Activated CD4-positive, alpha-beta T cell treated with anti-CD3 and anti-CD28 coated beads for 4 hours (primary cell): ENCODE data around the gene FAM20A.
A peak's percentile ranks its signal among the peaks of the same experiment; 100 is the strongest.
"Not testable (repeated sequence)": the region's sequence is repeated elsewhere in the genome, so short reads cannot be mapped to it uniquely, and the experiment has no call there.

Source experiments
- DNase-seq, 2 donors: peaks; one replicate each; pipeline ENCODE4 v3.0.0-alpha.2; 2020

The FAM20A gene

GRCh38 chr17:68518063-68518815, 82.9 kb downstream of the FAM20A start:
- DNase-seq, result no peak

DNA sequence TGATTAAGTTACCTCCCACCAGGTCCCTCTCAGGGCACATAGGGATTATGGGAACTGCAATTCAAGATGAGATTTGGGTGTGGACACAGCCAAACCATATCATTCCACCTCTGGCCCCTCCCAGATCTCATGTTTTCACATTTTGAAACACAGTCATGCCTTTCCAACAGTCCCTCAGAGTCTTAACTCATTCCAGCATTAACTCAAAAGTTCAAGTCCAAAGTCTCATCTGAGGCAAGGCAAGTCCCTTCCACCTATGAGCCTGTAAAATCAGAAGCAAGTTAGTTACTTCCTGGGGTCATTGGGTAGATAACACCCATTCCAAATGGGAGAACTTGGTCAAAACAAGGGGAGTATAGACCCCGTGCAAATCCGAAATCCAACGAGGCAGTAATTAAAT, 83.6 kb downstream of the FAM20A start:
- DNase-seq, result not testable (repeated sequence)

GRCh38 chr17:68516732-68517131, 84.4 kb downstream of the FAM20A start:
- DNase-seq, result no peak

GRCh38 chr17:68514831-68515635, 86.1 kb downstream of the FAM20A start:
- DNase-seq, result no peak

DNA sequence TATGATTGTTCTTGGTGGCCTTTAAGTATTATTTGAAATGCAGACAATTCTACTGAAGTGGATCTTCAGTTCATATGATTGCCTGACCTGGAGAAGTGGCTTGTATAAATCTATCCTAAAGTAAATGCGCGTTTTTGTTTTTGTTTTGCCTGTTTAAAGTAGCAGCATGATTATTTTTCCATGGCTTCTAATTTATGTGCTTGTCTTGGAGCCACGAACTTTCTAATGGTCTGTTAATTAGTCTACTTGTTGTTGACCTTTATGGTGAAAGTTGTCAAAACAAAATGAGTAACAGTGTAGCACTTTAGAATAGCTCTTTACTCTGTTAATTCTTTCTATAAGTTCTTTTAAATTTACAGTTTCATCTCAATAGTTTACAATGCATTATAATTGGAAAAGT, 87.2 kb downstream of the FAM20A start:
- no peak for DNase-seq

GRCh38 chr17:68512960-68513474, 88.2 kb downstream of the FAM20A start:
- DNase-seq, result peak in 1 of 2 donors; percentile 5

DNA sequence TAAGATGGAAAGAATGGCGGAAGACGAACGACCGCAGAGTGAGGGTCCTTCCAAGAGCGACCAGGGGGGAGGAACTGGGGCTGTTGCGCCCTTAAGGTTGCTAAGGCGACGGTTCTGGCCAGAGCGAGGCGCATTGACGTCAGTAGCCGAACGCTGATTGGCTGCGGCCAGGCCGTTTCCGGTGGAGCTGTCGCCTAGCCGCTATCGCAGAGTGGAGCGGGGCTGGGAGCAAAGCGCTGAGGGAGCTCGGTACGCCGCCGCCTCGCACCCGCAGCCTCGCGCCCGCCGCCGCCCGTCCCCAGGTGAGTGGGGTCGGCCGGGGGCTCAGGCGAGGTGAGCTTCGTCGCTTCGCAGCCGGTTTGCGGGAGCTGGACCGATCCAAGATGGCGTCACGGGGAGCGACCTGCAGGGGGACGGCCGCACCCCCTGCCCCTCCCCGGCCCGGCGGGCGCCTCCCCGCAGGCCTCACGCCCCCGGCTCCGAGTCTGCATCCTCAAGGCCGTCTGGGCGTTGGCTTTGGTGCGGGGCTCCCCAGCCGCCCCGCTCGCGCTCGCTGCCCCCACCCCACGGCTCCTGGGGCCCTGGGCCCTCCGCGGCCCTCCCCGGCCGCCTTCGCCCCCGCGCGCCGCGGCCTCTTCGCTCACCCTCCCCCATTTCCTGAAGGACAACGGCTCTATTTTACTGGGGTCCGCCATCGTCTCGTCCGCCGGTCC, 88.8 kb downstream of the FAM20A start, which contains the start of gene PRKAR1A:
TSS of gene PRKAR1A (plus strand) at position 184 of the 713 bp plus-strand sequence. CDS start 2,970 bp downstream, outside the sequence.
- peak; percentile 87 for DNase-seq

- DNase-seq, result peak; percentile 64 to 70
Measured at GRCh38 chr17:68511671-68512246, 89.4 kb downstream of the FAM20A start.

GRCh38 chr17:68511254-68511670, 89.9 kb downstream of the FAM20A start:
- peak in 1 of 2 donors; percentile 9 for DNase-seq

- DNase-seq, result no peak
Measured at GRCh38 chr17:68509141-68510057, 91.8 kb downstream of the FAM20A start.

GRCh38 chr17:68507576-68507975, 93.6 kb downstream of the FAM20A start:
- DNase-seq, result no peak

DNA sequence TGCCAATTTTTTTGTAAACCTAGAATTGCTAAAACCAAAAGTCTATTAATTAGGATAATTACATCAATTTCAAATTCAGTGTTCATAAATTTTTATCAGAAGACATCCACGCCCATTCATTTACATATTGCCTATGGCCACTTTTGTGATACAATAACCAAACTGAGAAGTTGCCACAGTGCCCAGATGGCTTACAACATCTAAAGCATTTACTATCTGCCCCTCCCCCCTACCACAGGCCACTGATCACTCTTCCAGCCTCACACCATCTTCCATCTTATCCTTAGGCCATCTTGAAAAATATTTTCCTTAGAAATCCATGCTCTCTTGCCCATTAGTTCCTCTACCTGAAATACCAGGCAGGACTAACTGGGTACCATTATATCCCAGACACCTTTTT, 95.2 kb downstream of the FAM20A start:
- no peak for DNase-seq

GRCh38 chr17:68501074-68501473, 100.1 kb downstream of the FAM20A start:
- DNase-seq, result no peak

GRCh38 chr17:68499587-68499986, 101.6 kb downstream of the FAM20A start:
- no peak for DNase-seq

DNA sequence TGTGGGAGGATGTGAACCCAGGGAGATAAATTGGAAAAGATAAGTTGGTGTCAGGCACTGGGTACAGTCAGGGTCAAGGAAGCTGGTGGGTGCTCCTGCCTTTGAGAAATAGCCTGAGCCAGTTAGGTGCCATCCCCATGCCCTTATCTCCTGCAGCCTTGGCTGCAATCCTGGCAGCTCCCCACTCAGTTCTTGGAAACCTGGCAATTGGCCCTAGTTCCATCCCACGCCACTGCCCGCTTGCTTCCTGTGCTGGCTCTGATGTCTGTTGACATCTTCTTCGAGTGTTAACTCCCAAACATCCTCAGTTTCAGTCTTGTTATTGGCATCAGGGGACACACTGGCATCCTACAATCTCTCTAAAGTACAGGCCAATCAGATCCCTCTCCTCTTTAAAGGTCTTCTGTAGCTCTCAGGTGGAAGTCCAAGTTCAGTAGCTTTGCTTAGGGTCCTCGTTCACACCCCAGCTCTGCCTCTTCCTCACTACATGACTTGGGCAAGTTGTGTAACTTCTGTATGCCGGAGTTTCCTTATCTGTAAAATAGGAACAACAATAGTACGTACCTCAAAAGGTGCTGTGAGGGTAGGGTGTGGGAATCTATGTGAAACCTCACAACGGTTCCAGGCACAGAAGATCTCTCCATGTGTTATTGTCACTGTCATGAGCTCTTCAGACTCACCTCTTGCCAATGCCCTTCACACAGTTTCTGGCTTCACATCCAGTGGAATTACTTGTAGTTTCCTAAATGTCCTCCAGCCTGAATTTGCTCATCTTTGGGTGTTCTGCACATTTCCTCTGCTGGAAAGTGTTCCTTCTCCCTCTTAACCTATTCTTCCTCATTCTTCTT, 102.5 kb downstream of the FAM20A start:
- DNase-seq, result no peak

DNA sequence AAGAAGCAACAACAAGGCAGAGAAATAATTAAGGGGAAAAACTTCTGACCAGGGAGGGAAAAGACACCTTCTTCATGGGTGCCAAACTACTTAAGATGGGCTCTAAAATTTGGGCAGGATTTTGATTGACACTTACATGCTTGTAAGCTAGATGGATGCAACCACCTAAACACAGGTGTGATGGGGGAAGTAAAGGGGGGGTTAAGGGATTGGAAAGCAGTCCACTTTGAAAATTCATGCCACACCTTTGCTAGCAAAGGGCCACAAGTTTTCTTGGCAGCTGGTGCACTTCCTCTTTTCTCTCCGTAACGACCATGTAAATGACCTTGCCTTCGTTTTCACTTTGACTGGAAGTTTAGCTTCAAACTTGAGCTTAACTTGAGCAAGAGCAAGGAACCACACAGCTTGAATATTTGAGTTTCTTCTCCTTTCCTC, 103.3 kb downstream of the FAM20A start:
- DNase-seq, result no peak

- no peak for DNase-seq
Measured at GRCh38 chr17:68495081-68495480, 106.1 kb downstream of the FAM20A start.

- not testable (repeated sequence) for DNase-seq
Measured at GRCh38 chr17:68492394-68493054, 108.6 kb downstream of the FAM20A start.

DNA sequence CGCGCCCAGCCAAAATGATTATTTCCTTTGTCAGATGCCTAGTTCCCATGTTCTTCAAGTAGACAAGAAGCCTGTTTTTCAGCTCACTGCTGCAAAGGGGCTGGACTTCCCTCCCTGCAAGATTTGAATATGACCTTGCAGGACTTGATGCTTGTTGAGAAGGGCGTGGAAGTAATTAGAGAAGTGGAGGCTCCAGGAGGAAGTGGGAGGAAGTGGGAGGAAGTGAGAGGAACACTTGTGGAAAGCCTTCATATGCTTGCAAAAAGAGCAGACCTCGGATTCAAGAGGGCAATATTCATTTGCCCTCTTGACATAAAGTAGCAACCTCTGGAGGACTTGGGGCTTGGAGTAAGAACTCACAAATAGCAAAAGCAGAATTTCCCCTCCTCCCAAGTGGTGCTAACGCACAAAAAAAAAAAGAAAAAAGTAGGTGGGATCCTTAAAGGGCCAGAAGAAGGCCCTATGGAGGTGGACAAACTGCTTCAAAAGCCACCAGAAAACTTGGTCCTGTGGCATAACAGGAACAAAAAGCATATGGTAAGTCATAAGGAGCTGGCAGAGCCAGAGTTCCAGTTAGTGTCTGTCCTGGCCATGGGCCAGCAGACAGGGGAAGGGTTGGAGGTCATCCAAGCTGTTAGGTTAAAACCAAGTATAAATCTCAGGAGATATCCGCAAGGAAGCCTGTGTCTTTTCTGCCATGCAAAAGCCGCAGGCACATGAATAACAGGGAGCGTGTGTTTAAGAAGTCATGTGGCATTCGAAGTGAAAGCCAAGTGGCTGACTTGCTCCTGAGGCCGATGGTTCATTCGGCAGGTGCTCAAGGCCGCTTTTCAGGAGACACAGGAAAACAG, 109.6 kb downstream of the FAM20A start:
- no peak for DNase-seq
